GM21529 (cell line): ENCODE measurements around the gene DNMBP.
"Not testable (repeated sequence)": the region's sequence is repeated elsewhere in the genome, so short reads cannot be mapped to it uniquely, and the experiment has no call there.

Experiments
- ATAC-seq: cut with Tn5 transposase; IDR thresholded peaks from one replicate; pipeline ENCODE4 v1.9.1; 2021; ENCODE audit not compliant: unreplicated experiment

Gene DNMBP

DNA sequence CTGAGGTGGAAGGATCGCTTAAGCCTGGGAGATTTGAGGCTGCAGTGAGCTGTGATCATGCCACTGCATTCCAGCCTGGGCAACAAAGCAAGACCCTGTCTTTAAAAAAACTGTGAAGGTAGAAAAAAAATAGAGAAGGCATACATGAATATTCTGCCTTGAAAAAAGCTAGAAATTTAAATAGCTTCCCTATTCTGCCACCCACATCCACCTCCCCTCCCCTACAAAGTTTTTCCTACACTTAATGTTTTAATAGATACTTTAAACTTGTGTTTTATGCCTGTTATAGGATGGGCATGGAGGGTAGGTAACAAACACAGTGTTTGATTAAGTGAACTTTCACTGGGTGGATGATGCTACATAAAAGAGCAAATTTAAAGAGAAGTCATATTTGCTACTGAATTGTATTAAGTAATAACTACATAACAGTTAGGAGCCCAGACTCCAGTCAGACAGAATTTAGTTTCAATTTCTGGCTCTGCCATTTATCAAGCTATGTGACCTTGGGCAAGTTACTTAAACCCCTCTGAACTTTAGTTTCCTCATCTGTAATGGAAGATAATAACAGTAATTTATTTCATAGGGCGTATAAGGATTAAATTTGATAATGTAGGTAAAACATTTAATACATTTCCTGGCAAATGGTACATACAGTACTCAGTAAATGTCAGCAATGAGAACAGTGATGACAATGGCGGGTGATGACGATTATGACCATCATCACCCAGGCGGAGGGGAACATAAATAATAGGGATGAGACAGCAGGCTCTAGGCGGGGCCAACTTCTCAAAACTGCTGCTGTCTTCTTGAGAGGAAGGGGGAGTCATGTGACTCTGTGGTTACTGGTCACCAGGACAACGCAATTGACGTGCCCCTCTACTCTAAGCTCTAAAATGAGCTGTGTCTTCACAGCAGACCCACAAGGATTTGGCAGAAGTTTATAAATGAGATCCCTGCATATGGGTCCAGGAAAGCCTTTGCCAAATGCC, 15.8 kb downstream of the DNMBP start:
- no peak for ATAC-seq

DNA sequence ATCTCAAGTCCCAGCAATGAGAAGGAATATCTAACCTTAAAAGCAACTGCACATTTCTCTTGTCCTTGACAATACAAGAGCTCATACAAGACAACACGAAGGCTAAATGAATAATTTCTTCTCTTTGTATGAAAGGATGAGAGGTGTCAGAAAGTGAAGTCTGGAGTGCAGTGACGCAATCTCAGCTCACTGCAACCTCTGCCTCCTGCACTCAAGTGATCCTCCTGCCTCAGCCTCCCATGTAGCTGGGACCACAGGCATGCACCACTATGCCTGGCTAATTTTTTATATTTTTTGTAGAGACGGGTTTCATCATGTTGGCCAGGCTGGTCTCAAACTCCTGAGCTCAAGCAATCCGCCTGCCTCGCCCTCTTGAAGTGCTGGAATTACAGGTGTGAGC, 24.1 kb downstream of the DNMBP start:
- ATAC-seq, result not testable (repeated sequence)

DNA sequence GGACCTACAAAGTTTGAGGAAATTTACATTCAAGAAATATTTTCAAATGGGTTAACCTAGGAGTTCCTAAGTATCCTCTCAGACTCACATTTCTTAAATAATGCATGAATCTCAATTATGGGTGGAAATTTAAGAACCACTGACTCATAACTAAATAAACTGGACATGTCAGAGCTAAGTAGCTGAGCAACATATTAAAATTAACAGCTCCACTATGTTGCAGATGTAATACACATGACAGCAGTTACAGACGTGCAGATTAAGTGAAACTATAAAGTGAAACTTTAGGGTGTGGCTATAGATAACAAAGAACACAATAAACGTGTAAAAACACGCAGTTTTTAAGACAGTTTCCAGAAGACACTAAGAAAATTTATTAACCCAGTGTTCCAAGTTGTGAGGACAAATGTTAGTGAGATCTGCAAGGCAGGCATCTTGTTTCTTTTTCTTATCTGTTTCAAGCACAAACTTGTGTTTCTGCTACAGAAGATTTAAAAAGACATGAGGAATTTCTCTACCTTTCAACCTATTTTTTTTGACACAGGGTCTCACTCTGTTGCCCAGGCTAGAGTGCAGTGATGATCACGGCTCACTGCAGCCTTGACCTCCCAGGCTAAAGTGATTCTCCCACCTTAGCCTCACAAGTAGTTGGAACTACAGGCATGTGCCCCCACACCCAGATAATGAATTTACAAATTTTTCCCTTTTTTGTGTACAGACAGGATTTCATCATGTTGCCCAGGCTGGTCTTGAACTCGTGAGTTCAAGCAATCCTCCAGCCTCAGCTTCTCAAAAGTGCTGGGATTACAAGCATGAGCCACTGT, 25.3 kb downstream of the DNMBP start:
- ATAC-seq, result no peak

DNA sequence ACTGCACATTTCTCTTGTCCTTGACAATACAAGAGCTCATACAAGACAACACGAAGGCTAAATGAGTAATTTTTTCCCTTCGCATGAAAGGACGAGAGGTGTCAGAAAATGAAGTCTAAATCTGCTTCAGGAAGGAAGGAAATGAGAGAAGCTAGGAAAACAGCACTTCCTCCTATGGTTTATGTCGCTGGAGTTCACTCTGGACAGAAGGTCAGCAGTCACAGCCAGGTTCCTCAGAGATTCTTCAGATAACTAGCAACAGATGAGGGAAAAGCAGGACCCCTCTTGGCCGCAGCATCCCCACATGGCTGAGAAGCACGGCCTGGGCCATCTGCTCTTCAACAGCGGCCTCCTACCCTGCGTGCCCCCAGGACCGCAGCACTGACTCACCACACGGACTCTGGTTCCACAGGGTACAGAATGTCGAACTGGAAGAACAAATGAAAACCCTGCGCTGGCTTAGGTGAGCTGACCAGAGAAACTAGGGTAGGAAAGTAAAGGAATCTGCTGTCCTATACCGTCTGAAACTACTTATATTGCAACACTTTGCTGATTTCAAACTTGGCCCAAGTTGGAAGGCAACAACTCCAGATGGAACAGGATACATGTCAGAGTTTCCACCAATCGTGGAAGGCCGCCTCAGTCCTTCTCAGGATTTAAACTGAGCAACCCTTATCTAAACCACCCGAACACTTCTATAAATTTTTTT, 26.3 kb downstream of the DNMBP start:
- no peak for ATAC-seq

DNA sequence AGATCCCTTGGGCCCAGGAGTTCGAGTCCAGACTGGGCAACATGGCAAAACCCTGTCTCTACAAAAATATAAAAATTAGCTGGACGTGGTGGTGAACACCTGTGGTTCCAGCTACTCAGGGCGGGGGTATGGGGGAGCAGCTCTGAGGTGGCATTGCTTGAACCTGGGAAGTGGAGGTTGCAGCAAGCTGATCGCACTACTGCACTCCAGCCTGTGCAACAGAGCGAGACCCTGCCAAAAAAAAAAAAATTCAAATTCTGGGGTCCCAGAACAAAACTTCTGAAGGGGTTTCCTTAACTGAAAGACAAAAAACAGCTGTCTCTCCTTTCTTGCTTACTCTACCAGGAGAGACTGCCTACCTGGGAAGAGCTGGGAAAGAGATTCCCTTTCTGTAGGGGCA, 27.0 kb downstream of the DNMBP start:
- no peak for ATAC-seq

DNA sequence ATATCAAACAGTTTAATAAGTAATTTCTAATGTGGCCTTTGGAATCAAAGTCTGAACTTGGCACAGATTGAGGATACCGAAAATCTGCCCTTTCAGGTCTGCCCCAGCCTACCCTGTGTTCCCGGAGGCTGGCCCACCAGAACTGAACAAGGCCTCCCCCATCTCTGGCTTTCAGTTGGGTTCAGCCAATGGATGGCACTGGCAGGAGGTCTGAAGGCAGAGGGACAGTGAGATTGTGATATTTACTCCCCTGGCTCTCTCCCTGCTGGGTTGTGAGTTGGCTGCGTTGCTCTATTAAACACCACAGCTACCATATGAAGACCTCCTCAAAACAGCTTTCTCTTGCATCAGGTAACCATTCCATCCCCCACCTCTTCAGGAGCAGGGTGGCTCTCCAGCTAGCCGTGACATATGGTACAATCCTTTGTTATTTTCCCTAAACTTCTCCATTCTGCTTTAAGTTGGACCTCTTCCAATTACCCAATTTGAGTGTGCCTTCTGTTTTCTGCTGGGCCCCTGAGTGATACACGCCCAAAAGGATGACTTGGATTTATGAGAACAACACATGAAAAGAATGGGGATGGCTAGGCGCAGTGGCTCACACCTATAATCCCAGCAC, 28.1 kb downstream of the DNMBP start:
- no peak for ATAC-seq

DNA sequence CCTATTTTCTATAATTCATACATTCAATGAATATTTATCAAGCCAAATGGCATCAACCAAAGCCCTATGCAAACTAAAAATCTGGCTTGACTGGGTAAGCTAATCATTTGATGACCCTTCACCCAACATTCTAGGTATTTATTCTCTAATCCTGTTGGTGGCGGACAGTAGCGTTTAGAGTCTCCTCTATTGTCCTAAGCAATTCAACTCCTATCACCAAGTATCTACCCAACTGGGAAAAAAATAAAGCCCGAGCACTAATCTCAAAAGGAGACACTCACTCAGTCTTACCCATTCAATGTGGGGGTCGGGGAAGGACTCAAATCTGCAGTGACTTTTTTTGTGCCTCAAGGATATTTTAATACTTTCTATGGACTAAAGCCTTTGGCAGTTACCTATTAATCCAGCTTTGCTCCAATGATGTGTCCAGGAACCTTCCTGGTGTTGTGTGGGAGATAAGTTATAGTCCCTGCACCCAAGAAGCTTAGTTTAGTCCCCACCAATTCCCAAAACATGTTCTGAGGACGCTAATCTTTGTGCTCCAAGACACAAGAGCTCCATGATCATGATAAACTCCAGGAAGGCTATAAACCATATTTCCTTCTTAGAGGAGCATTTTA, 30.6 kb downstream of the DNMBP start:
- no peak for ATAC-seq

DNA sequence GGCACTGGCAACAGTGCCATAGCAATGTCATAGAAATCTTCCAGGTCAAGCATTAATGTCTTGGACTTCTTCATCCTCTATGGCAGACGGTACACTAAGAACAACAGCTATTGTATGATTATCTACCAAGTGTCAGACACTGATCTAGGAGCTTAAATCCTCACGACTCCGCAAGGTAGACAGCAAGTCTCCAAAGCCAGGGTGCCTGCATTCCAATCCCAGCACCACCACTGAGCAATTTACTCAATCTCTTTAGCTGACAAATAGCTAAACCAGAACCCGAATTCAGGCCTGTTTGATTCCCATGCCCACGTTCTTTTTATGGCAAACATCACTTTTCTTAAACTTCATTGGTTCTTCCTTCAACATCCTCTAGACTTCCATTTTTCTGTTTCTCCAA, 31.8 kb downstream of the DNMBP start:
- ATAC-seq, result no peak

DNA sequence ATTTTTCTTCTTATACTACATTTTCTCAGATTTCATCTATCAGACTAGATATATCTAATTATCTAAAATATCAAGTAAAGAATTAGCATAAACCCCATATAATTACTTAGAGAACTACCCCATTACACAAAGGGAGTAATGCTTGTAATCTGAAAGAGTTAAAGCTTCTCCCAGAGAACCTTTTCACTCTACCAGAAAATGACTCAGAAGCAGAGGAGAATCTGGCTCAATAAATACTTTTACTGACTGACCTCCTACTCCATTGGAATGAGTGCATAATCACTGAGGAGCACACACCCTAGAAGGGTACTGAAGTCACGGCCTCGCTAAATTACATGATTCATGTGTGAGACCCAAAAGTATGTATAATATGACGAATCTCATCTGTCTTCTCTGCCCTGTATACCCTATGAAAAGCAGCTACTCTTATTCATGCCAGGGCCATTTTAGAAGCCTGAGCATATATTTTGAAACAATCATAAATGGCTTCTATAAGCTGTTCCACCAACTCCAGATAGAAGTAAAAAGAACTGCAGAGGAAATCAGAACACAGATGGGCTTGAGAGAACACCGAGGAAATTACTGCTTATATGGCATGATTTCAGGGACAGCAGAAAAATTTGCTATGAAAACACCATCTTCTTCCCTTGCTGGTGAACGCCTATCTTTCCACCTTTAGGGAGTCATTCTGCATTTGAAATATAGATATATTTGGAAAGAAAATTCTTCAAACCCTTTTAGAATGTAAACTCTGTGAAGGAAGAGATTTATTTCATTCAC, 32.7 kb downstream of the DNMBP start:
- no peak for ATAC-seq

DNA sequence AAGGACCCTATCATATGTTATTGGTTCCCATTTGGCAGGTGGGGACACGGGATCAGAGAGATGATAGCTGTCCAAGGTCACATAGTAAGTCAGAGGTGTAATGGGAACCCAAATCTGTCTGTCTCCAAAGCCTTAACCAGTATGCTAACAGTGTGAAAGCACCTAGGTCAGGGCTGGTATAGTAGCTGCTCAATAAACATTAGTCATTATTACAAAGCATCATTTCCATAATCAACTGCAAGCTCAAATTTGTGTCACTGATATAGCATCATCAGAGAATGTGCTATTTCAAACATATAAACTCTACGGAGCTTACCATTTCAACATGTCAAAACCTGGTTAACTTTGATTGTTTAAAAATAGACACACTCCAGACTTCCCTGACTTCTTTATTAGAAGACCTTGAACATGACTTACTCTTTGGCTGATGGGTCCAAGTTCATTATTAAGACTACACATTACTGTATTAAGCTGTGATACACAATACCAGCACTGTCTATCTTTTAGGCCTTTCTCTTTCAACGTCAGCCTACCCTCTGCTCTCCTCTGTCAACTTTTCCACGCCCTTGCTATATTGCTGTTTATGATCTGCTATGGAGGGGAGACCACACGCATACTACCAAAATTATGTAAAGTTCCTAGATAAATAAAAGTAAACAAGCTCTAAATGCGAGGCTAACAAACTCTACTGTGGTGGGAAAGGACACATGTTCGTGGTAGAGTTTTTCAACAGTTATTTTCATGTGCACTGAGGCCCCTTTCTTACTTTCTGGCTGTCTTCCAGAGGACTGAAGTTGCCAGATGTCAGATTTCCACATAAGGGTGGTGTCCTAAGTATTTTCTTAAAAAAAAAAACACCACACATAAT, 33.6 kb downstream of the DNMBP start:
- ATAC-seq, result no peak

DNA sequence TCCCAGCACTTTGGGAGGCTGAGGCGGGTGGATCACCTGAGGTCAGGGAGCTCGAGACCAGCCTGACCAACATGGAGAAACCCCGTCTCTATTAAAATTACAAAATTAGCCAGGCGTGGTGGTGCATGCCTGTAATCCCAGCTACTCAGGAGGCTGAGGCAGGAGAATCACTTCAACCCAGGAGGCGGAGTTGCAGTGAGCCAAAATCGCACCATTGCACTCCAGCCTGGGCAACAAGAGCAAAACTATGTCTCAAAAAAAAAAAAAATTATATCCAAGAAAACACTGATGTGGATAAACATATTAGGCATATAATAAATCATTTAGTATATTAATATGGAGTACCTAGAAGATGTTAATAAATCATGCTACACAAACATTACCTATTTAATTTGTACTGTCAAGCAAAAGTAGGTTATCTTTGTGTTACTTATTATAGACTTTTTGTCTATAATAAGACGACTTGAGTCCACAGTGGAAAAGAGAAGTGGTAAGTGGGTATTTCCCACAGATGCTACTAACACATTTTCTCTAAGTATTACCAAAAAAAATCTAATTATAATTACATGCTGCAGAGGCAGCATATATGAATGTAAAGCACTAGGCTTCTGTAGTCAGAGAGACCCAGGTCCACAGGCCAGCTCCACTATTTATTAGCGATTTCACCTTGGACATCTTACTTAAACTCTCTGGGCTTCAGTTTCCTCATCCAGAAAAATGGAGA, 34.5 kb downstream of the DNMBP start:
- no peak for ATAC-seq

DNA sequence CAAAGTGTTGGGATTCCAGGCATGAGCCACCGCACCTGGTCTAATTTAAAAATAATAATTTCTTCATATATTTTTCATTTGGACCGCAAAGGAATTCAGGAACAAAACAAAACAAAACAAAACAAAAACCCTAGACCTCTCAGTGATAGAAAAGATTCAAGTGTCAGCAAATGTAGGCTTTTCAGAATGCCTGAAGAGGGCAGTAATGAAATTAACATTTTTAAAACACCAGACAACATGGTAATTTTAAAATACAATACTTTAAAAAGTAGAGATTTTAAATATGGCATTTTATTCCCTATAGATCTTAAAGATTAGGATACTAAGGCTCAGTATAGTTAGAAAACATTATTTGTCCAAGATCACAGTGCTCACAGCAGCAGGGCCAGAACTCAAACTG, 36.6 kb downstream of the DNMBP start:
- ATAC-seq, result no peak

DNA sequence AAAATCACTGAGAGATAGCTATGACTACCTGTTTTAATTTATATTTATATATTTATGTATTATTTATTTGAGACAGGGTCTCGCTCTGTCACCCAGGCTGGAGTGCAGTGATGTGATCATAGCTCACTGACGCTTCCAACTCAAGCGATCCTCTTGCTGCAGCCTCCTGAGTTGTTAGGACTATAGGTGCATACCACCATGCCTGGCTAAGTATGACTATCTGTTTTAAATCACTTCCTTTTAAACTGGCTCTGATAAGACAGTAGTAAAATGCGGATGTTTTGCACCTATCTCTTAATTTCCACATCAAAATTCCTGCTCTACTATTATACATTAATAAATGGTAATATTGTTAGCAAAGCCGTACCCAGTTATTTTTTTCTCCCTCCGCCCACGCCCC, 41.8 kb downstream of the DNMBP start:
- ATAC-seq, result no peak

DNA sequence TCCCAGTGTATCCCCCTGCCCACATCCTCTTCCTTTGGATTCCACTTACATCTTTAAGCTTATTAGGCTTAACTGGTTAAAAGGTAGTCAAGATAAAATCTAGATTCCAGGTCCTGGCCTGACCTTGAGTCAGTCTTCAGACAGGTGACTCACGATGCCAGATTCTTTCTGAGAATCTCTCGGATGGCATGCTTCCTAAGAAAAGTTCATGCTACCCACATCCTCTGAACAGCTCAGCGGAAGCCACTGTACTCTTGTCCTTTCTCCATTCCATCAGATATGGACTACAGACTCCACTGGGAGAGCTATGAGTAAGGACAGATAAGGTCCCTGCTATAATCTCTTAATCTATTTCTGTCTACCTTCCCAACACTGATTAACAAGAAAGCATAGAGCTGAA, 43.4 kb downstream of the DNMBP start:
- no peak for ATAC-seq

DNA sequence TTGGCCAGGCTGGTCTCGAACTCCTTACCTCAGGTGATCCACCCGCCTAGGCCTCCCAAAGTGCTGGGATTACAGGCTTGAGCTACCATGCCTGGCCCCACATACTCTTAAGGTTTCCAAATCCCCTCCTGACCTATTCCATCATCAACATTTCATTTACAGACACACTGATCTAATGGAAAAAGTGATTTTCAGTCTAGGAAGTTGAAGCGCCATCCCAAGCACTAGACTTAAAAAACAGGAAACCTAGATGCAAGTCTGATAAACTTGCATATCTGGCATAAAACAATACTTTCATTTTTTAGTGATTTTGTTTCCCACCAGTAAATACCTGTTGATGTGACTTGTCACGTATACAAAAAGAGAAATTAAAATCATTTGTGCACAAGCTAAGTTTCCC, 44.0 kb downstream of the DNMBP start:
- no peak for ATAC-seq

DNA sequence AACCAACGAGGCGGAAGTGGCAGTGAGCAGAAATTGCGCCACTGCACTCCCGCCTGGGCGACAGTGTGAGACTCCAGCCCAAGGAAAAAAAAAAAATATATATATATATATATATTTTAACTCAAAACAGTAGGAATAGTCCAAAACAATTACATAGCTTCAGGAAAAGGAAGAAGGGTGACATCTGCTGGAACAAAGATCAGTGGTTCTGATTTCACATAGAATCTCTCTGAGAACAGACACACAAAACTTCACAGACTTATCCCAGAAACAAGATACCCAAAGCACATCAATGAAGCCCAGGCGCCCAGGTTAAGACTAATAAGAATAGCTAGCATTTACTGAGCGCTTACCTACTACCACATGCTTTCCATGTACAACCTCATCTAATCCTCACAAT, 45.0 kb downstream of the DNMBP start:
- ATAC-seq, result no peak

DNA sequence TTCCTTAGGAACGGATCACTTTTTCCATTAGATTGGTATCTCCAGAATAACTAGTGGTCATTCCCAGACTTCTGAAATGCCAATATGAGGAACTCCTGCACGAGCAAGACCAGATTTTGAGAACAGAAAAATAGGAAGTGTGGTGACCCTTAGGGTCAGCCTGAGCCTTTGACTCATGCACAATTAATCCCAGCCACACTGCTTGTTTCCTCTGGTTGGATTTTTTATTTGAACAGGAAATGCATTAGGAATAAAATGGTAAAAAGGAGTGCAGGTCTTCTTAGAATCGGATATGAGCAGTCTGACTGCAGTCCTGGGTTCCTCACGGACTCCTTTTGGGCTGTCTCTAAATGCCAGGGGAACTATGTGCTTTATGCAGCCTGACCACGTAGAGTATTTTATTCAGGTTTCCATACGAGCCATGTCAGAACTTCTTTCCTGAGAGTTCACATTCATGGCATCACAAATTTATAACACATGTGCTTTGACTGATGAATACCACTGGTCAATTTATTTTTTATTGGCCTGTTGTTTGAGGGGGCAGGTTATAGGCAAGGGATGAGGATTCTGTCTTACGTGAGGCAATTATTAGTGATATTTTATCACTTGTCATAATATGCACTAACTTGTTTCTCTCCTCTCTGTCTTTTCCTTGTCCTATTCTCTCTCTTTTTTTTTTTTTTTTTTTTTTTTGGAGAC, 46.1 kb downstream of the DNMBP start:
- not testable (repeated sequence) for ATAC-seq

DNA sequence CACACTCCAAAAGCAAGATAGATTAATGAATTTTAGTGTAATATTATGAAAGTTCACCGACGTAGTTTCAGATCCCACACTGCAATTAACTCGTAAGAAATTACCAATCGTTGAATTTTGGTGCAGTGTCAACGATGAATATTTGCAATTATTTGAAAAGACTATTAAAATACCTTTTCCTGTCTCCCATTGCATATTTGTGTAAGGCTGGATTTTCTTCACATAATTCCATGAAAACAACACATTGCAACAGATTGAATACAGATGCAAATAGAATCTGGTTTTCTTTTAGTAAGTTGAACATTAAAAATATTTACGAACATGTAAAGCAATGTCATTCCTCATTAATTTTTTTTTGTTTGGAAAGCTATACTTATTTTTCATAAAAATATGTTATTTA, 50.9 kb downstream of the DNMBP start:
- ATAC-seq, result no peak
